OCI-LY3 (cell line): ENCODE data around the gene GALNT14.

Source experiments
- H2AFZ ChIP-seq: fragments of 200-600, 300-600 bp; shearing (Covaris generic); 2 replicates; pipeline ENCODE4 v1.6.0; 2014; ENCODE audit warnings: antibody characterized with exemption, low read depth, low read length
- H3K27ac ChIP-seq: fragments of 200-600, 300-600 bp; sonication (generic); 2 replicates; pipeline ENCODE4 v1.5.1; 2014; ENCODE audit warnings: mild to moderate bottlenecking, low read length, moderate library complexity, mixed read lengths
- H3K27me3 ChIP-seq: fragments of 200-600, 300-600 bp; sonication (generic); 2 replicates; pipeline ENCODE4 v1.6.1; 2014; ENCODE audit warnings: low read depth, low read length, mixed read lengths
- H3K36me3 ChIP-seq: fragments of 200-600, 300-600 bp; sonication (generic); replicated peaks from 2 replicates; pipeline ENCODE3; 2014; ENCODE audit warnings: low read depth, low read length, mixed read lengths
- H3K4me1 ChIP-seq: fragments of 300-600, 200-600 bp; sonication (generic); 2 replicates; pipeline ENCODE4 v1.6.1; 2014; ENCODE audit warnings: low read length, mixed read lengths
- H3K4me2 ChIP-seq: fragments of 200-600, 300-600 bp; sonication (generic); 2 replicates; pipeline ENCODE4 v1.6.1; 2014; ENCODE audit warnings: low read length, mixed read lengths
- H3K4me3 ChIP-seq: fragments of 300-600, 200-600 bp; sonication (generic); 2 replicates; pipeline ENCODE4 v1.5.1; 2014; ENCODE audit warnings: antibody characterized with exemption, mild to moderate bottlenecking, low read length, moderate library complexity
- H3K79me2 ChIP-seq: fragments of 300-600, 200-600 bp; shearing (Covaris generic); 2 replicates; pipeline ENCODE4 v1.6.1; 2014; ENCODE audit warnings: mild to moderate bottlenecking, low read length, mixed read lengths
- H3K9ac ChIP-seq: fragments of 300-600, 200-600 bp; shearing (Covaris generic); 2 replicates; pipeline ENCODE4 v1.6.0; 2014; ENCODE audit warnings: mild to moderate bottlenecking, low read length, moderate library complexity
- H3K9me3 ChIP-seq: fragments of 200-600, 300-600 bp; shearing (Covaris generic); 2 replicates; pipeline ENCODE4 v1.6.1; 2014; ENCODE audit warnings: low read length, mixed read lengths; ENCODE audit not compliant: insufficient read depth
- H4K20me1 ChIP-seq: fragments of 200-600, 300-600 bp; sonication (generic); 2 replicates; pipeline ENCODE4 v1.6.1; 2016; ENCODE audit warnings: low read length, mixed read lengths; ENCODE audit not compliant: insufficient read depth
- EZH2phosphoT487 ChIP-seq: fragments of 200-600 bp; shearing (Covaris generic); IDR thresholded peaks from 2 replicates; pipeline ENCODE4 v1.6.1; 2018; ENCODE audit warnings: antibody characterized with exemption, mixed run types, low read depth
- TF ChIP-seq, protein P1 (sequence below): fragments of 200-600, 300-600 bp; sonication (generic); IDR thresholded peaks from 2 replicates; pipeline ENCODE4 v1.5.1; 2014; ENCODE audit warnings: antibody characterized with exemption, low read length, low read depth

Gene GALNT14

GRCh38 chr2:31140151-31140550 is 1.9 kb upstream of the GALNT14 start:
- Histone ChIP-seq H2AFZ (no peak overlapping the region), H3K9me3 (no peaks in the 10 kb centered on the region), H3K4me2 (no peak overlapping the region), H4K20me1 (peaks cover 16% of the 10 kb centered on the region), H3K9ac (no peak overlapping the region), H3K79me2 (peaks cover 30% of the 10 kb centered on the region), H3K36me3 (peaks cover 14% of the 10 kb centered on the region), H3K27me3 (no peaks in the 10 kb centered on the region), H3K4me3 (no peak overlapping the region), H3K27ac (no peak overlapping the region), H3K4me1 (peaks cover 28% of the 10 kb centered on the region)
- TF ChIP-seq EZH2phosphoT487 = no peak
- TF ChIP-seq, protein P1, sequence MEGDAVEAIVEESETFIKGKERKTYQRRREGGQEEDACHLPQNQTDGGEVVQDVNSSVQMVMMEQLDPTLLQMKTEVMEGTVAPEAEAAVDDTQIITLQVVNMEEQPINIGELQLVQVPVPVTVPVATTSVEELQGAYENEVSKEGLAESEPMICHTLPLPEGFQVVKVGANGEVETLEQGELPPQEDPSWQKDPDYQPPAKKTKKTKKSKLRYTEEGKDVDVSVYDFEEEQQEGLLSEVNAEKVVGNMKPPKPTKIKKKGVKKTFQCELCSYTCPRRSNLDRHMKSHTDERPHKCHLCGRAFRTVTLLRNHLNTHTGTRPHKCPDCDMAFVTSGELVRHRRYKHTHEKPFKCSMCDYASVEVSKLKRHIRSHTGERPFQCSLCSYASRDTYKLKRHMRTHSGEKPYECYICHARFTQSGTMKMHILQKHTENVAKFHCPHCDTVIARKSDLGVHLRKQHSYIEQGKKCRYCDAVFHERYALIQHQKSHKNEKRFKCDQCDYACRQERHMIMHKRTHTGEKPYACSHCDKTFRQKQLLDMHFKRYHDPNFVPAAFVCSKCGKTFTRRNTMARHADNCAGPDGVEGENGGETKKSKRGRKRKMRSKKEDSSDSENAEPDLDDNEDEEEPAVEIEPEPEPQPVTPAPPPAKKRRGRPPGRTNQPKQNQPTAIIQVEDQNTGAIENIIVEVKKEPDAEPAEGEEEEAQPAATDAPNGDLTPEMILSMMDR = no peak

GRCh38 chr2:31139671-31140070 is 1.4 kb upstream of the GALNT14 start:
- no peak for TF ChIP-seq EZH2phosphoT487
- TF ChIP-seq, protein P1 = no peak

GRCh38 chr2:31137211-31138036 is 816 bp downstream of the GALNT14 start:
- H3K4me1 ChIP-seq = peaks cover 47% of the 10 kb centered on the region
- H3K27ac ChIP-seq = peak overlapping the region; percentile 82
- peak overlapping the region; percentile 95 for H3K4me3 ChIP-seq
- peaks cover 43% of the 10 kb centered on the region for H4K20me1 ChIP-seq
- no peaks in the 10 kb centered on the region for H3K9me3 ChIP-seq
- peak overlapping the region; percentile 100 for H3K9ac ChIP-seq
- no peaks in the 10 kb centered on the region for H3K27me3 ChIP-seq
- no peak for TF ChIP-seq EZH2phosphoT487
- TF ChIP-seq, protein P1 = 0 out of 2 replicates have a peak, but pooled peaks have one; percentile 2
- H3K36me3 ChIP-seq = peaks cover 23% of the 10 kb centered on the region
- peak overlapping the region; percentile 98 for H3K4me2 ChIP-seq
- peaks cover 58% of the 10 kb centered on the region for H3K79me2 ChIP-seq
- H2AFZ ChIP-seq = 0 out of 2 replicates have a peak overlapping the region, but pooled peaks have one; percentile 82

More at GRCh38 chr2:31139671-31140070, 1.4 kb upstream of the GALNT14 start:
- H3K36me3 ChIP-seq = peaks cover 19% of the 10 kb centered on the region
- H2AFZ ChIP-seq = no peak overlapping the region
- H3K9me3 ChIP-seq = no peaks in the 10 kb centered on the region
- peaks cover 21% of the 10 kb centered on the region for H4K20me1 ChIP-seq
- no peak overlapping the region for H3K9ac ChIP-seq
- peaks cover 35% of the 10 kb centered on the region for H3K79me2 ChIP-seq
- no peaks in the 10 kb centered on the region for H3K27me3 ChIP-seq
- H3K4me2 ChIP-seq = peak overlapping the region; percentile 98
- no peak overlapping the region for H3K27ac ChIP-seq
- H3K4me3 ChIP-seq = 0 out of 2 replicates have a peak overlapping the region, but pooled peaks have one; percentile 95
- peaks cover 33% of the 10 kb centered on the region for H3K4me1 ChIP-seq

- peaks cover 23% of the 10 kb centered on the region for H3K36me3 ChIP-seq
- H3K27ac ChIP-seq = peak overlapping the region; percentile 82
- no peaks in the 10 kb centered on the region for H3K9me3 ChIP-seq
- H4K20me1 ChIP-seq = peaks cover 50% of the 10 kb centered on the region
- H3K9ac ChIP-seq = peak overlapping the region; percentile 100
- no peak overlapping the region for H2AFZ ChIP-seq
- TF ChIP-seq, protein P1 = peak; percentile 17; the same call in 1 of the 2 replicates
- no peak for TF ChIP-seq EZH2phosphoT487
- peaks cover 49% of the 10 kb centered on the region for H3K4me1 ChIP-seq
- H3K79me2 ChIP-seq = peaks cover 65% of the 10 kb centered on the region
- H3K27me3 ChIP-seq = no peaks in the 10 kb centered on the region
- peak overlapping the region; percentile 98 for H3K4me2 ChIP-seq
- peak overlapping the region; percentile 95 for H3K4me3 ChIP-seq
Measured at GRCh38 chr2:31136732-31137131, 1.5 kb downstream of the GALNT14 start.
